ENCODE data around the gene HLA-DPB1.
"Not testable (repeated sequence)": the region's sequence is repeated elsewhere in the genome, so short reads cannot be mapped to it uniquely, and the experiment has no call there.

The HLA-DPB1 gene

DNA sequence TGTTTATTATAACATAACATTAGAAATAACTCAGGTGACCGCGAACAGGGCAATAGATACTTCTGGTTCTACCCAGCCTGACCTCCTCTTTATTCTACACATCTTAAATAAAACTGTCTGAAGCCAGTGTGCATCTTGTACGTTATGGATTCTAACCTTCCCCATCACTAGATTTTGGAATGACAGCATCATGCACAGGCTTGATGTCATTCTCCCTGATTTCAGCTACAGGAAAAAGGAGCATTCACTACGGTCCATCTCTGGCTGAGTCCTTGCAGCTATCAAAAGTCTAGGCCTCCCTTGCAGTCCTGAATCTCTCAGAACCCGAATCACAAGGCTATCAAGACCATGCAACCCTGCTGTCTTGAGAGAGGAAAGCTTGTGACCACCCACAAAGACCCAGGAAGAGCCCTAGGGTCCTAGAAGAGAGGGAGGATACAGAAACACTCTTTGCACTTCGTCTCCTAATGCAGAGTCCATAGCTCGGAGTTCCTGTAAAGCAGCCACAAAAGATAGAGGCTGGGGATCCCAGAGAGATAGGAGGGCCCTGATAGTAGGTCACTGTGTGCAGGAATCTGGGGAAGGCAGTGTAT is 3.2 kb upstream of the HLA-DPB1 start:
- no peak for DNase-seq

DNA sequence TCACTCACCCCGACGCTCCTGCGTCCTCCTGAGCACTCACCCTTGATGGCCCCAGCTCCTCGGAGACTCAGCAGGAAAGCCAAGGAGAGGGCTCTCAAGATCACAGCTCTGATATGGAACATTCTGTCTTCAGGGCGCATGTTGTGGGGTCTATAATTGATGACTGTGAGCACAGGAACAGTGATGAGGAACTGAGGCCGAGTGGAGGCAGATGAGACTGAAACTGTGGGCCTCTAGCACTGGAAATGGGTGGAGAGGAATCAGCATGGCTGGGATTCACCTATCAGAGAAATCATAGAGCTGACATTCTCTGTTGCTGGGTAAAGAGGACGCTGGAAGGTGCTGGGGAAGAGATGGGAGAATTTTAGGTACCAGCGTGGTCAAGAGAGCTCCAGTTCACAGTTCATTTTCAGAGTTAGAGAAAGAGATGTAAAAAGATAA is 2.3 kb upstream of the HLA-DPB1 start, which contains the start of gene HLA-DPA1:
TSS of gene HLA-DPA1 (minus strand) at position 219 of the 441 bp plus-strand sequence.
- peak; percentile 71 for DNase-seq

DNA sequence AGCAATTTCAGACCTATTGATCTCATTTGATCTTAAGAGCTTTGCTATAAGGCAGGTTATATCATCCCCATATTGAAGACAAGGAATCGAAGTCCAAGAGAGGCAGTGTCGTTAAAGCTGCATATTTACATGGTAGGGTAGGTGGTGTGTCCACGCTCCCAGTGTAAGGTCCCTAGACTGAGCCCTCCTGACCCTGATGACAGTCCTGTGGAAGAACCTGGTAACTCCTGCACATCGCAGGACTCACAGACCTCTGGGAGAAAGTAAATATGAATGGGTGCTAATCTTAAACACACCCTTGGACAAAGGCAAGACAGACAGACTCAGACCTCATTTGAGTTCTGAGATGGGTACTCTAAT is 602 bp upstream of the HLA-DPB1 start:
- no peak for DNase-seq

DNA sequence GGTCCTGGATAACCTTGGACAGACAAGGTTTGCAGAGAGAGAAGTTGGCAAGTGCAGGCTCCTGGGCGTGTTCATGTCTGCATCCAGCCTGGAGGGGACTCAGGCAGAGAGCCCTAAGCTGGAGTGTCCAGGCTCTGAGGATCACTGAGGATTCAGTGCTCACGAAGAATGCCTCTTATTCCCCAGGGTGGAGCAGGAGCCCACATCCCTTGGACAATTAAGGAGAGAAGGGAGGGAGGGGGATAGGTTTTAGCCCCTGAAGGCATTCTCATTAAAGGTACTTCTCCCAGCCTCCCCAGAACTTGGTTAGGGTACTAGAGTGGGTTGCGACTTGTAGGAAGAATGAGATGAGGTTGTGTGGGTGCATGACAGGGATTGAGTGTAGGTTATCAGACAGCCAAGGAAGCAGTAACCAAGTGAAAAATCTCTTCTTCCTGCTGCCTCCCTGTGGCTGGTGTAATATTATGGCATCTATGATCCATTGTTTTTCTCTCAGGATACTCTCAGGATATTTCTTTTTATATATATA is 680 bp downstream of the HLA-DPB1 start:
- DNase-seq, result no peak

DNA sequence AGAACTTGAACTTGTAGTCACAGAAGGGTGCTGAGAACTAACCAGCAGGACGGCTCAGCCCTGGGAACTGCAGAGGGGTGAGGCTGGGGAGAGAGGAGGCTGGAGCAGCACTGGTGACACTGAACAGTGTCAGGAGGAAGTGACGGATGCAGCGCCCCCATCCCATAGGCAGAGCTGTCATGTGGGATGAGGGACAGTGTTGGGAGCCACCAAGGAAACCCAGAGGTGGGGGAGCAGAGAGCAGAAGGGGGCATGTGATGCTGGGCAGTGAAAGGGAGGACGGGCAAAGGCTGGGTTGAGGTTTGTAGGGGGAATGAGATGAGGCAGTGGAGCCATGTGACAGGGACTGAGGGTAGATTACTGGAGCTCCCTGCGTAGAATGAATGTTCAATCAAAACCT is 2.1 kb downstream of the HLA-DPB1 start:
- no peak for DNase-seq

DNA sequence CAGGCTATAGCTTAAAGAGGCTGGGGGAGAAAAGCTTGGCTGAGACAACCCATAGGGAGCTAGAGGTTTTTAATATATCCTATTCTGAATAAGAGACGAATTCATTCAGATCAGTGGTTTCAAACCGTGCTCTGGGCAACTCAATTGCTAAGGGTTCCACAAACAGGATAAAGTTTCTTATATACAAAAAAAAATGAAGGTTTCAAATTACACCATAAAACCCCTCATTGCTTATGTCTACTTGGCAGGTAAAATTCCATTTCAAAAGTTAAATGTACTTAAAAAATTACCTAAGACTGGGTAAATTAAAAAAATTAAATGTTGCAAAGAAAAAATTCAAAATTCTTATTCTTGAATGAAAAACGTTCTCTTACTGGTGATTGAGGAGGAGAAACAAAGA is 2.7 kb downstream of the HLA-DPB1 start:
- DNase-seq, result no peak

DNA sequence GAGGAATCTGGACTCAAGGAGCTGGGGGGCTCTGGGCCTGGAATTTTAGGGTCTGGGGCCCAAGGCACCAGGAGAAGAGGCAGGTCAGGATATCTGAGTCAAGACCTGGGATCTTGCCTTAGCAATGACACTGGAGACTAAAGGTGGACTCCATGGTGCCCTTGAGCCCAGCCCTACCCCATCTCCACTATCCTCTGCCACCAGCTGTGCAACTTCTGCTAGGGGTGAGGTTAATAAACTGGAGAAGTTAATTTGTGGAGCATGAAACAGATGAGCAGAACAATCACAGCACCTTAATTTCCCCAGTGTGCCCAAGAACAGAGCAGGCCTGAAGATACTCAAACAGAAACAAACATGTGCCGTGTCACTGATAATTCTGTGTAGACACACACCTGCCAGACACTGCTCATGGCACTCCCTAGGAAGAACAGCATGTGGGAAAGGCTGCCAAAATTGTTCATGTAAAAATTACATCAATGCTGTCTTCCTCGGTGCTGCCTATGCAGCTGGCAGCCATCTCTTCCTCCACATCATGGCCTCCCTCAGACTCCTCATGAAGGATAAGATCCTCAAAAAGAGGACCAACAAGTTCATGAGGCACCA is 3.2 kb downstream of the HLA-DPB1 start:
- DNase-seq, result no peak

DNA sequence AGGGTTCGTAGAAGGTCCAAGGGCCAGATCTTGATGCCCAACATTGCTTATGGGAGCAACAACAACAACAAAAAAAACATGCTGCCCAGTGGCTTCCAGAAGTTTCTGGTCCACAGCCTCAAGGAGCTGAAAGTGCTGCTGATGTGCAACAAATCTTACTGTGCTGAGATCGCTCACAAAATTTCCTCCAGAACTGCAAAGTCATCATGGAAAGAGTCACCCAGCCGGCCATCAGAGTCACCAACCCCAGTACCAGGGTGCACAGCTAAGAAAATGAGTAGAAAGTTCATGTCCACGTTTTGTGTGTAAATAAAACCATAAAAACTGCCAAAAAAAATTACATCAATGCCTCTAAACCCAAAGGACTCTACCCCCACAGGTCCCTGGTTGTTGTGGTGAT is 3.8 kb downstream of the HLA-DPB1 start:
- no peak for DNase-seq

DNA sequence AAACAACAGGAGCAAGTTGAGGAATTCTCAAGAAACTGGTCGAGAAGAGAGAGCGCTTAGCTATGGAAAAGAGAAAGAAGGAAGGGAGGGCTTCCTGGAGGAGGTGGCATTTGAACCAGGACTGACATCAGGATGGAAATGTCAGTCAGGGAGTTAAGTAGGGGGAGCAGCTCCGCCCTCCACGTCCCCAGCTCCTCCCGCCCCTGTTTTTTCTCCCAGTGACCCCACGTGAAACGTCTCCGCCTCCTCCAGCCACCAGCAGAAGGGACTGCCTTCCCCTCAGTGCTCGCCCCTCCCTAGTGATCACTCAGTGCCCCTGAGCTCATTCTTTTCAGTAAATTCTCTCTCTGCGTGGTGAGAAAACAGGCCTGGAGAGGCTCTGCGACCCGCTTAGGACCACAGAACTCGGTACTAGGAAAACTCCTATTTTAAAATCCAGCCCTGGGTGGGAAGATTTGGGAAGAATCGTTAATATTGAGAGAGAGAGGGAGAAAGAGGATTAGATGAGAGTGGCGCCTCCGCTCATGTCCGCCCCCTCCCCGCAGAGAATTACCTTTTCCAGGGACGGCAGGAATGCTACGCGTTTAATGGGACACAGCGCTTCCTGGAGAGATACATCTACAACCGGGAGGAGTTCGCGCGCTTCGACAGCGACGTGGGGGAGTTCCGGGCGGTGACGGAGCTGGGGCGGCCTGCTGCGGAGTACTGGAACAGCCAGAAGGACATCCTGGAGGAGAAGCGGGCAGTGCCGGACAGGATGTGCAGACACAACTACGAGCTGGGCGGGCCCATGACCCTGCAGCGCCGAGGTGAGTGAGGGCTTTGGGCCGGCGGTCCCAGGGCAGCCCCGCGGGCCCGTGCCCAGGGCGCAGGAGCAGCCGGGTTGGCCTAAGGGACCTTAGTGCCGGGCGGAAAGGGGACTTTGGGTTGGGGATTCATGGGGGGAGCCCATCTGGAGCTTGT is 4.6 kb downstream of the HLA-DPB1 start:
- peak; percentile 51 for DNase-seq

DNA sequence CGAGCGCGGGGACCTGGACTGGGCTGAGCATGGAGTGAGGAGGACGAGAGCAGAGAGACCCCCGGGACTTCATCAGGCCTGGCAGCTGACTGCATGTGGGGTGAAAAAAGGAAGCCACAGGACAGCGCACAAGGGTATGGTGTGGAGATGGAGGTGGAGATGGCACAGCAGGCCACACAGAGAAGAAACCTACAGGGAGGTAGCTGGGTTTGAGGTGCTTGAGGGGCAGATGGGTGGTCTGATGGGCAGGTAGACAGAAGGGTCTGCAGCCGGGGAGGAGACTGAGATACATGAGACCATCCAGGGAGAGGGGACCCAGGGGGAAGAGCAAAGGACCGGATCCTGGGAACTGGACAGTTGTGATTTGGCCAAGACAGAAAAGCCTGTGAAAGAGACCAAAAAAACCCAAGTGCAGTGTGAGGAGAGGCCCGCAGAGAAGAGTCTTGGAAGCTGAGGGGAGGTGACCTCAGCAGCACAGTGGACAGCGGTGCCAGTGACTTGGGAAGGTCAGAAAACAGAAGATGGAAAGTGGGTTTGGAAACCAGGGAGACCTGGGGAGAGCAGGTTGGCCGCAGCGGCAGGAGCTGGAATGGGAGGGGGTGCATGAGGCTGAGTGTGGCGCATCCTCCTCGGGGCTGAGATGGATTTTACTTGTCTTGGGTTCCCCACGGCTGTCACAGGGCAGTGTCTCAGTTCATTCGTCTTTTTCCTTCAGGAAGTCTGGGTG is 5.5 kb downstream of the HLA-DPB1 start:
- no peak for DNase-seq

DNA sequence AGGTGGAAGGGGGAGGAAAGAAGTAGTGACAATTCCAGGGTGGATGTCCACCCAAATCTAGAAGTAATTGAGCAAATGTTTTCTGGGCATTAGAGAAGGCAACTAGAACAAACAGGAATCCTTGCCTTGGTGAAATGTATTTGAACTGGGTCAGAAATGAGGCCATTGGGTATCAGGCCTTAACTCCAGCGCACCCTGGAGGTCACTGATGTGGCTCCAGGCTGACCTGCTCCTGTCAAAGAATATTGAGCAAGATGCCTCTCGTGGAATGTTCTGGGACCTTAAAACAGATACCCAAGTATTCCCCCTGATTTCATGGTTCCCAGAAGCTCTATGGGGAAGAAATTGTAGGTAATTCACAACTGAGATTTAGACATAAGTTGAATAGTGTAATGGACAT is 6.9 kb downstream of the HLA-DPB1 start:
- no peak for DNase-seq

DNA sequence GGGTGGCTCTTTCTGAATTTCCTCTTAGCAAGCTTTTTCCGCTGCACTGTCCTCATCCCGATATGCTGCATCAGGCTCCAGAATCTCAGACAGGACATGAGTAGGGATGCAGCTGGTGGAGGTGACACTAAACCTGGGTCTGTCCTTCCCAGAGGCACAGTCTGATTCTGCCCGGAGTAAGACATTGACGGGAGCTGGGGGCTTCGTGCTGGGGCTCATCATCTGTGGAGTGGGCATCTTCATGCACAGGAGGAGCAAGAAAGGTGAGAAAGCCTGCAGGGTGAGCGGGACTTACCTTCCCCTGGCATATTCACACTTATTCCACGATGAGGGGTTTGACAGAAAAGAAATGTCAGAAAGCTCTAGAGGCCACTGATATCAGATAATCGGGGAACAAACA is 9.8 kb downstream of the HLA-DPB1 start:
- DNase-seq, result no peak

DNA sequence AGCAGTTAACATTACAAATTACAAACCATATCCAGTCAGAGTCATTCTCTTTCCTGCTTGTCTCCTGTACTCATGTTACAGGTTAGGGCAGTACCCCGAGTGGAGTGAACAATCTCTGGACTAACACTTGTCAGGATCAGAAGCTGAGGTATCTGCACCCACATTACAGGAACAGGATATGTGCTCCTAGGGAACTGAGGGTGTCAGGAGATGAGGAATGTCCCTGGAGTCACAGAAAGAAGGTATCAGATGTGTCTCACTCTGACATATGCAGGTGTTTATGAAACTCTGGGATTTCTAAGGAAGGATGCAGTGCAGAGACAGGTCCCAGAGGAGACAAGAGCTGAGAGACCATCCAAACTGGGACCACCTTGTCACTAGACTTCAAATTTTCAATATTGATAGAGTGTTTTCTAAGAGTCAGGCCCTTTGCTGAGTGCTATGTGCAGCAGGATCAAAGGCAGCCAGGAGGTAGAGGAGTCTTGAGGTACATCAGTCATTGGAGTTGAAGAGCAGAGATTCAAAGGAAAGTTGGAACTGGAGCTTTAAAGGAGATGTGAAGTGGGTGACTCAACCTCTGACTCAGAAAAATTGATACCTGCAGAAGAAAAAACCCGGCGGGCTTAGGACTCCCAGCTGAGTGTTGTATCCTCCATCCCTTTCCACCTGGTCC is 12.6 kb downstream of the HLA-DPB1 start:
- DNase-seq, result no peak

DNA sequence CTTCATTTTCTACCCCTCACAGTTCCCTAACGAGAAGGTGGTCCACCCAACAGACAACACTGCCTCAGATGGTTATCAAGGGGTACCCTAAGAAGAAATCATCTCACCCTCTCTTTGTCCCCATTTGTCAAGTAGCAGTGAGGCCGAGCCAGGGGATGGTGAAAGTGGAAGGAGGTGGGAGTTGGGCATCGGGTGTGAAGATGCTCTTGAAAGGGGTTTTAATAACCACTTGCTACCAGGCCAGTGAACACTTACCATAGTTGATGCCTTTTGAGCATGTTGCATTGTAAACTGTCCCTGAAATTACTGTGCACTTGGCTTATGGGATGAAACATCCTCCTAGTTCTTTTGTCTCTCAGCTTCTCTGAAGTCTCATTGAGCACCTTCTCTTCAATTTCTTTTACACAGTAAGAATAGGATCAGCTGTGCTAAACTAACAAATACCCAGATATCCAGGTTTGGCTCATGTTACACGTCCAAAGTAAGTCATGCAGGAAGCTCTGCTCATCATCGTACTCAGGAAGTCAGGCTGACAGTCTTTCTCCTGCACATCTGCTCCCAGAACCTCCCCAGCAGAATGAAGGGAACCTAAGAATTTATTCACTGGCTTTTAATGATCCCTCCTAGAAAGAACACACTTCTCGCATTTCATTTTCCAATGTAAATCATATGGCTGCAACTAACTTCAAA is 13.3 kb downstream of the HLA-DPB1 start:
- DNase-seq, result no peak

DNA sequence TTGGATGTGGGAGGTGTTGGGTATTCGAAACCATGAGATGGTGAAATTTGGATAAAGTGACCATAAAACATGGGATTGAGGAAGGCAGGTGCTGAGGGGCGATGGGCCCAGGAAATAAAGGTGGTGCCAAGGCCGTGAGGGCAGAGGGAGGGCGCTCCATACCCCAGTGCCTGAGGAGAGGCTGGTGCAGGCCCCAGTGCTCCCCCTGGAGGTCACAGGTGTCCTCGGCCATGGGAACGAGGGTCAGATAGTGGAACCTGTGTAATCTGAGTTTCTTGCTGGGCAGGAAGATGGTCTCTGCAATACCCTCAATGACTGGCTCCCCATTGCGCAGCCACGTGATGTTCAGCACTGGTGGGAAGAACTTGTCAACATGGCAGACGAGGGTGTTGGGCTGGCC is 16.2 kb downstream of the HLA-DPB1 start:
- peak; percentile 79 for DNase-seq

DNA sequence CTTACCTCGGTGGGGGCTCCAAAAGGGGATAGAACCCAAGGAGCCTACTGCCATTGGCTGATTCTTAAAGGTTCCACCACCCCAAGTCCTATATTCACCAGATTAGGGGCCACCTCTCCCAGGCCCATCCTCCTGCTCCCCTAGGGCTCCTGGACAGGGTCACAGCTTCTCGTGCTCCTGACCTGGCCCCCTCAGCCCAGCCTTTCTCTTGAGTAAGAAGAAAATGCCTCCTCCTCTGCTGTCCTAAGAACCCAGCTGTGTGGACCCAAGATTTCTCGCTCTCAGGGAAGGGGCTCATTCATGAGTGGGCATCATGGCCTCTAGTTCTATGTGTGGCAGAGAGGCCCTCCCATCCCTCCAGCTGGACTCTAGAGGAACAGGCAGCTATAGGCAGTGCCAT is 16.6 kb downstream of the HLA-DPB1 start:
- DNase-seq, result no peak

DNA sequence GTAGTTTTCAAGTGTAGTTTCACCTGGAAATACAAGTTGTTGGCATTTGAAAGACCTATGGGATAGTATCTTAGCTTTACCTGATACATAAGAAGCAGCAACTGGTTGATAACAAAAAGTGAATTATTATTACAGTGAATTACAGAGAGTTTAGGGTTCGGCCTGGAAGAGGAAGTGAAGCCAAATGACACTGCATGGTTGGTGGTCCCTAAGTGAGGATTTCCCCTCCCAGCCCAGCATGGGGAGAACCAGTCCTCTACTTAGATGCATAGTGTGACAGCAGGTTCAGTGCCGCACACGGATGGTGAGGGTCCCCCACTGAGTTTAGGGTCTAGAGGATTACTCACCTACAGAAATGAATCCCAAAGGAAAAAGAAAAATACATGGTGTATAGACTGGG is 18.1 kb downstream of the HLA-DPB1 start:
- no peak for DNase-seq

DNA sequence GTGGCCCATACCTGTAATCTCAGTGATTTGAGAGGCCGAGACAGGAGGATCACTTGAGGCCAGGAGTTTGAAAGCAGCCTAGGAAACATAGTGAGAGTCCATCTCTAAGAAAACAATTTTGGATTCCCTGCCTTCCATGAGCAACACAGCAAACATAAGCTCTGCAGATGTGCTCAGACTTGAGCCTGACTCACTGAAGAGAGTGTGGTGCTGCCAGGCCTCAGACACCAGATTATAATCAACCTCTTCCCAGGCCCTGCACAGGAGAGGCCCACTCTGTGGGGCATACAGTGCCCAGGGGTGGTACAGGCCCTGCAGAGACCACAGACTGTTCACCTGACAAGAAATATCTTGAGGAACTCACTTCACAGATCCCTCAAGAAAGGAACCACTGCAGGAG is 19.9 kb downstream of the HLA-DPB1 start:
- DNase-seq, result no peak

DNA sequence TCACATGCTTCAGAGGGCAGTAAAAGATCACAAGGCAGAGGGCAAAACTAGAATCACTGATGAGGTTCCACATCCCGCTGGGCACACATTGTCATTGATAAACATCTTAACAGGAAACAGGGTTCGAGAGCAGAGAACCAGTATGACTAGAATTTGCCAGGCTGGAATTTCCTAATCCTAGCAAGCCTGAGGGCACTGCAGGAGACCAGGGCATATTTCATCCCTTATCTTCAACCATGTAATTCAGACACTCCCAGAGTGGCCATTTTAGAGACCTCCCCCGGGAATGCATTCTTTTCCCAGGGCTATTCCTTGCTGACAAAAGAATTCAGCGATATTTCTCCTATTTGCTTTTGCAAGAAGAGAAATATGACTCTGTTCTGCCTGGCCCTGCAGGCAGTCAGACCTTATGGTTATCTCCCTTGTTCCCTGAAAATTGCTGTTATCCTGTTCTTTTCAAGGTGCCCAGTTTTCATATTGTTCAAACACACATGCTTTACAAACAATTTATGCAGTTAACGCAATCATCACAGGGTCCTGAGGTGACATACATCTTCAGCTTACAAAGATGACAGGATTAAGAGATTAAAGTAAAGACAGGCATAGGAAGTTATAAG is 25.4 kb downstream of the HLA-DPB1 start:
- not testable (repeated sequence) for DNase-seq

DNA sequence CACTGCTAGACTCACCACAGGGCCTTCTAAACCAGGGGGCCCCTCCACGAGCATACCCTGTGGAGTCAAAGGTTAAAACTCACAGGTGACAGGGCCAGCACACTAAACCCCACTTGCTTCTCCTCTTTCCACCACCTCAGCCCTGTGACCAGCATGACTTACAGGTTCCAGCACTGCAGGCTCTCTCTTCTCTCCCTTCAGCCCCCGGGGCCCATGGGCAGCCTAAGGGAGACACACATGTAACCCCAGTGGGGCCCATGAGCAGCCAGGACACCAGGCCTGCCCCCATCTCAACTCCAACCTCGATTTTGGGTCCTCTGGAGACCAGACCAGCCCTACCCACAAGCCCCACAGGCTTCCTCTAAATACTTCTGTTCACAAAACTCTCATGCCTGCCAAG is 28.0 kb downstream of the HLA-DPB1 start:
- no peak for DNase-seq

DNA sequence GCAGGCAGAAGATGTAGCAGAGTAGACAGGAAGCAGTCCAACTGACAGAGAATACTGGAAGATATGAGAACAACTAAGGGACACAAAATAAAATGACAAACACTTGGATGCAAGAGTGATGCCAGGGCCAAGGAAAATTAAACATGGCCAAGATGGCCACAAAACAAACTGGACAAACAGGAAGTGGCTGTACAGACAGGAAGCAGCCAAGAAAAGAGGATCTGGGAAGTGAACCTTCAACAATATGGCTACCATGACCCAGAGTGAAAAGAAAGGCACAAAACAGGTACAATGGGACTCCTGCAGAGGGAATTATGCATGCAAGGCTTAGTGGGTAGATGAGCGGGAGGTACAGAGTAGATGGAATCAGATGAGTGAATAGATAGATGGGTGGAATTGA is 29.1 kb downstream of the HLA-DPB1 start:
- no peak for DNase-seq
